Stimulated activated CD4-positive, alpha-beta T cell treated with anti-CD3 and anti-CD28 coated beads, Interleukin-2, amount 100 ng/mL, for 48 hours (primary cell): ENCODE measurements around the gene HMOX1.

ENCODE experiments used
- DNase-seq, 2 donors: peaks; one replicate each; pipeline ENCODE4 v3.0.0-alpha.2; 2020

The HMOX1 gene

DNA sequence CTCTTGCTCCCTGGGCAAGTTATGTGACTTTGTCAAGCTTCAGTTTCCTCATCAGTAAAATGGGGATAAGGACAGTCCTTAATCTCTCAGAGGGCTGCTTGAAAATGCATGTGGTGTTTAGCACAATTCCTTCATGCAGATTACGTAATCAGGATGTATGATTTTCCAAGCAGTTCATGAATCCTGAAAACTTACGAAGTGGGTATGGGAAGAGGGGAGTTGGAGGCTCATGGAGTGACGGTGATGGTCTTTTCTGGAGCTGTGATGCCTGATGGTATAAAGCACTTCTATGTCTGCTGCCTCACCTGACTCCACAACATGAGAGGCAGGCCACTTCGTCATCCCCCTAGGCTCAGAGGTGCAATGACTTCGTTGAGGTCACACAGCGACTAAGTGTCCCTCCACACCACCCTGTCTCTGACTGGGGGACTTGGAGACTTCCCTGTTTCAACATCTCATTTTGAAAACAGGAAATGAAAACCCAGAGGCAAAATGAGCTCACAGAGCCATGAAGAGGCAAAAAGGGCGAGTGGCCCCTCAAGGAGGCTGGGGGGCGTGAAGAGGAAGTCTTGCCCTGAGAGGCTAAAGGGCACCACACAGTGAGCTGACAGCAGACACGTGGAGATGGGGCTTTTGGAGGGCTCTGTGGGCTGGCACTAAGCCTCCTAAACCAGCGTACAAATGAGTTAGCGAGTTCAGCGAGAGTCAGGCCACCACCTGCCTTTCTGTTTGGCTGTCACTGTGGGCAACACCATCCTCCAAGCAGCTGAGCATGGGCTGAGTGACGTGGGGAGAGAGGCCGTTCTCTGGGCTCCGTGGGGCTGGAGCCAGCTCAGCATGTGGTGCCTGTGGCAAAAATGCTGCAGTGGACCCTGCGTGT, 29.1 kb downstream of the HMOX1 start:
- no peak for DNase-seq

- no peak for DNase-seq
These were observed 29.8 kb downstream of the HMOX1 start for GRCh38 chr22:35410663-35411034.

- no peak for DNase-seq
These were observed 30.2 kb downstream of the HMOX1 start for GRCh38 chr22:35411102-35411501.

DNA sequence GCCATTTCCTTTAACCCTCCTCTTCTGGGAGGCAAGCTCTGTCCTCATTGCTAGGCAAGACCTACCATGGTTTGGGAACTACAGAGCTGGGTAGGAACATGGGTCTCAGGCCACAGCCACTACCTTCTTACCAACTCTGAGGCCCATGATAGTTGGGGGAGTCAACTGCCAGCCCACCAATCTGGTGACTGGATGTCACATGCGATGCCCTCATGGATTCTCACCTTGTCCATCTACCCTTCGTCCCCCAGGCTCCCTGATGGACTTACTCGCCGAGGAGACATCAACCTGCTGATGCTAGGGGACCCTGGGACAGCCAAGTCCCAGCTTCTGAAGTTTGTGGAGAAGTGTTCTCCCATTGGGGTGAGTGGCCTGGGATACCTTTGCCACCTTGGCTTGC, 32.7 kb downstream of the HMOX1 start:
- DNase-seq = no peak

GRCh38 chr22:35417606-35418005, 36.7 kb downstream of the HMOX1 start:
- no peak for DNase-seq

DNA sequence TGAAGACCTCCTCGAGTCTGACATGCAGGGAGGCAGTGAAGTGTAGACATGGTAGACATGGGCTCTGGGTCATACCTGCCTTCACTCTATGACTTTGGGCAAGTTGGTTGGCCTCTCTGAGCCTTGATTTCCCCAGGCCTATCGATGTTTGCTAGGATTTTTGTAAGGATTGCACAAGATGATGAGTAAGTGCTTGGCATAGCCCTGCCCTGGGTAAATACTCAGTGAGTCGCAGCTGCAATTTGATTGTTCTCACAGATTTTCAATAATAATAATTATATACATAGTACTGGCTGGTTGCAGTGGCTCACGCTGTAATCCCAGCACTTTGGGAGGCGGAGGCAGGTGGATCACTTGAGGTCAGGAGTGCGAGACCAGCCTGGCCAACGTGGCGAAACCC, 37.2 kb downstream of the HMOX1 start:
- no peak for DNase-seq

DNA sequence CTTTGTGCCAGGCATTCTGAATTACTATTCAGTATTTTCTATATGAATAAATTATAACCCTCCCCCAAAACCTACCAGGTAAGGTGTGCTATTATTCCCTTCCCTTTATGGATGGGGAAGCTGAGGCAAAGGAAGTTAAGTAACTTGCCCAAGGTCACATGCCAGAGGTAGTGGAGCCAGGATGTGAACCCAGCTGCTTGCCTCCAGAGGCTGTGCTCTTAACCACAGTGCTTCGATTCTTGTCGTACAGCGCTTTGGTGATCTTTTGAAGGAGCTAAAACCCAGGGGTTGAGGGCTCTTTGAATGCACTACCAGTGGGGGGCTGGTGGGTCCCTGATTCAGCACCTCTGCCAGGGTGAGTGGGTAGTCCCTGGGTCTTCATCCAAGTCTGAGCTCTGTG, 37.8 kb downstream of the HMOX1 start:
- no peak for DNase-seq

GRCh38 chr22:35419756-35420155, 38.9 kb downstream of the HMOX1 start:
- DNase-seq = no peak

- DNase-seq = no peak
These were observed 40.2 kb downstream of the HMOX1 start for GRCh38 chr22:35421121-35421520.

DNA sequence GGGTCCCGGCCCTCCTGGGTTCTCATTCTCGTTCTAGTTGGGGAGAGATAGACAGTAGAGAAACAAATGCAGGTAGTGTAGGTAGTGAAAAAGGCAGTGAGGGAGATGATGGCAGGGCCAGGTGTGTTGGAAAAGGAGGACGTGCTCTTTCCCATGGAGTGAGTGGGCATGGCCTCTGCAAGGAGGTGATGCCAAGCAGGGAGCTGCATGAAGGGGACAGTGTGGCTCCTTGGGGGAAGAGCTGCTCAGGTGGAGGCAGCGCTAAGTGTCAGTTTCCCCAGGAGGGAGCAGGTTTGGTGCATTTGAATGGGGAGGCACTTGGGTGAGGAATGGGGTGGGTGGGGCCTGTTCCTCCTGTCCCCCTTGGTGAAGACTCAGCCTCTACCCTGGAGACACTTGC, 41.2 kb downstream of the HMOX1 start:
- DNase-seq = no peak

GRCh38 chr22:35422936-35423335, 42.0 kb downstream of the HMOX1 start:
- no peak for DNase-seq

GRCh38 chr22:35424081-35424480, 43.2 kb downstream of the HMOX1 start:
- no peak for DNase-seq

- no peak for DNase-seq
These were observed 43.9 kb downstream of the HMOX1 start for GRCh38 chr22:35424761-35425160.

DNA sequence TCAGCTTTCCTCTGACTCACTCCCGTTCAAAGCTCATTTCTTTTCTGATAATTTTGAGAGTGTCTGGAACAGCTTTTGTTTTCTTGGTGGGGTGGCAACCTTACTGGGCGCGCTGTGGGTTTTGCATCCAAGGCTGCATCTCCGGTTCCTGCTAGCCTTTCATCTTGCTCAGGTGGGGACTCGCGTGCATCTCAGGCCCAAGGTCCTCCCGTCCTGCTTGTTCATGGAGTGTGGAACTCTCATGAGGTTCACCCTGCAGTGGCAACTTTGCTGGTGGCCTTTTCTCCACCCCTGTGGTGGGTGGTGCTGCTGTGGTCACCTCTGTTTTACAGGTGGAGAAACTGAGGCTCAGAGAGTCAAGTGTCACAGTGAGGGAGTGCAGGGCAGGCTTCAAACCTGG, 44.6 kb downstream of the HMOX1 start:
- no peak for DNase-seq

DNA sequence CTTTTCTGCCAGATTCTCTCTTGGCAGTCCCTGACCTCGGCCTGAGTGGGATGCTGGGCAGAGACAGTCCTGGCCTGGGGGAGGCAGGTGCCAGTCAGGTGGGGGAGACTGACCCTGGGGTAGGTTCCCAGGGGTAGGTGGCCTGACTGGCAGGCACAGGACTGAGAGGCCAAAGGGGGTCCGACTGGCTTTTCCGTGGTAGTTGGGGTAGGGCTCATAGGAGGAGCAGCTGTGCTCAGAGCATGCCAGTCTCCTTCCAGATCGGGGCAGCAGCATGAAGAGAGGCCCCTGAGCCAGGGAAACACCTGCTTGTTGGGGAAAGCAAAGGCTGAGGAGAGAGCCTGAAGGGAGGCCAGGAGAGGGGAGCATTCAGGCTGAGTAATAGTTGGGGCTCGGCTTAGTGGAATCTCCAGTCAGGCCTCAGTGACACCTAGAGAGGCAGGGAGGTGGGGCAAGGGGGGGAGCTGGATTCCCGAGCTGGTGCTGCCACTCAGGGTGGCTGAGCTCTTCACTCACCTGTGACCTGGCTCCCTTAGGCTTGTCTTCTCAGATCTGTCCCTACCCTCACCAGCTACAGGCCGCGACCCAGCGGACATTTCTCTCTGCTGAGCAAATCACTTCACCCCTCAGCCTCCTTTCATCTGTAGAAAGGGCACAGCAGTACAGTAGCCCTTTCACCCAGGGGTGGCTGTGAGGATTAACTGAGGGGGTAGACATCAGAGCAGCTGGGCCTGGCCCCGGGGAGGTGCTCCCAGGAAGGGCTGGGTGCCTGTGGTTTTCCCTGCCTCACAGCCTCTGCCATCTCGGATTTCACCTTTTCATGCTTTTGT, 45.3 kb downstream of the HMOX1 start:
- DNase-seq = no peak

- DNase-seq = no peak
These were observed 45.9 kb downstream of the HMOX1 start for GRCh38 chr22:35426801-35427140.

DNA sequence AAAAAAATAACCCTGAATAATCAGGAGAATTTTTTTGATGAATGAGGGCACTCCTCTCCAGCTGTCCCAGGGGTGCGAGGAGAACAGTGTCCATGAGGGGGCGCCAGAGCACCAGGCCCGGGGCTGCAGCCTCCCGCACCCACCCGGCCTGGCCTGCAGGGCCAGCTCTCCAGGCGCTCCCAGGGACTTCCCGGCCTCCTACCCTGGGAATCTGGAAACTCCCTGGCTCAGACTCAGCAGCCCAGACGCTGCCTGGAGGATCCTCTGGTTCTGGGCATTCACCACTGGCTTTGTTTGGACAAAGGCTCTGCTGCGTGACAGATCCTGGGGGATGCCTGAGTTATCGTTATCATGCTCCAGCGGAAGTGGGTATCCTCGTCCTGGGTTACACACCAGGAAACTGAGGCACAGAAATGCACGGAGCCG, 50.0 kb downstream of the HMOX1 start:
- peak; percentile 69 to 73 for DNase-seq

GRCh38 chr22:35431483-35432227, 50.8 kb downstream of the HMOX1 start:
- no peak for DNase-seq

DNA sequence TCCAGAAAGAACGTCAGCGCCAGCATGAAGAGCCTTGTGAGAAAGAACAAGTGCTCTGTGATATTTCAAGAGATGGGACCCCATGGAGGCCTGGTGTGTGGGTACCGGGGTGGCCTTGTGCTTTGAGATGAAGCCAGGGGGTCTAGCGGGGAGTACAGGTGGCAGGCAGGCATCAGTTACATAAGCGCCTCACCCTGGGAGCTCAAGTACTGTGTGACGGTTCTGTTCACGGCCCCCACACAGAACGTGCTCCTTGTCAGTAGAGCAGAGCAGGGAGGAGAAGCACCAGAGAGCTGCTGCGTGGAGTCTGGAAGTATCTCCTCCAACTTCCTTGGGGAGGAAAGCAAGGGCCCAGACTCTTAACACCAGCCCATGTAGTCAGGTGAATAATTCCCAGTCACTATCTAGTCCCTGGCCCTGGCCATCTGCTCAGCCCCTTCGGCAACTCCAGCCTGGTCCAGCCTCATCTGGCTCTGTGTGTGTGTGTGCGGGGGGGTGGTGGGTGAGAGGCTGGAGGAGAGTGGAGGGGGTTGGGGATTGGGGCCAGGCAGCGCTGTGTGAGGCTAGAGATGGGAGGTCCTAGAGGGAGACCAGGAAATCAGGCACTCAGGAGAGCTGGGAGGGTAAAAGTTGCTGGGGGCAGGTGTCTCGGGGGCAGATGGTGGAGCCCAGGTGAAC, 51.5 kb downstream of the HMOX1 start:
- no peak for DNase-seq

- no peak for DNase-seq
These were observed 53.3 kb downstream of the HMOX1 start for GRCh38 chr22:35434061-35434710.

DNA sequence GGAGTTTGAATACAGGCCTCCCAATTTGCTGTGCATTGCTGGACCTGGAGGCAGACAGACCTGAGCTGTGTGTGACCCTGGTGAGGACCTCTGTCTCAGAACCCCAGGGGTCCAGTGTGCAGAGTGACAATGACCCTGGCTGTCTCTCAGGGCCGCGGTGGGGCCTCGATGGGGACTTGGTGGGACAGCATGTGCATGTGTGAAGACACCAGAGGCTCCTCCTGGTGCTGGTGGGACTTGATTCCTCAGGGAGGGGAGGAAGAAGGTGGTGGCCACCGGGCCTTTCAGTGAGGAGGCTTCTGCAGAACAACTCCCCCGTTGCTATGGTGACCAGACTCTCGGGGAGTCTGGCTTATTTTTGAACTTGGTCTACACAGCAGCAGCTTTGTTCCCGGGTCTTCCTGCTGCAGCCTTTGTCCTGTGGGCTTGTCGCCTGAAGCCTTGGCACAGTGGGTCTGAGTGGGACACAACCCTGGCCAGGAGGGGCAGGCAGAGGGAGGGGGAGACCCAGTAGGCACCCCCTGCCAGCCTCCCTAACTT, 54.4 kb downstream of the HMOX1 start:
- DNase-seq = no peak

DNA sequence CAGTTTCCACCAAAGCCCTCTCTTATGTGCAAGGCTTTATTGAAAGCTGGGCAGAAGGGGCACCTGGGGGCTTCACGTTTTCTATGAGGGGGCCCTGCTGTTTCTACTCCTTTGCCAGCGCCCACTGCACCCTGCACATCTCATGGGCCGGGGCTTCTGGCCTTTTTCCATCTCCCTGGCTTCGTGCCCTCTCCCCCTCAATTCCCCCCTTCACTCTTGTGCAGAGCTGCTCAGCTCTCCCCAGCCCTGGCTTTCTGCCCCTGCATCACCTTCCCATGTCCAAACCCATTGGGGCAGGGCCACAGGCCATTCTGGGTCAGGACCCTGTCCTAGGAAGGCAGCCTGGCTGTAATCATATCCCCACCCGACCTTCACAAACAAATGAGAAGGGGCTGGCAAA, 55.5 kb downstream of the HMOX1 start:
- DNase-seq = no peak
